Activated effector memory CD4-positive, alpha-beta T cell treated with Interleukin-2 at 50 U/mL for 16 hours (primary cell): ENCODE measurements around the gene TOP2A.

Experiments
- DNase-seq: peaks from one replicate; pipeline ENCODE4 v3.0.0-alpha.2; 2020

TOP2A gene

GRCh38 chr17:40417609-40418427 lies at the start of gene TOP2A:
Gene TOP2A, minus strand, starts transcription at chr17:40417896. Its CDS starts 105 bp downstream, at chr17:40417791.
- peak; percentile 94 for DNase-seq

DNA sequence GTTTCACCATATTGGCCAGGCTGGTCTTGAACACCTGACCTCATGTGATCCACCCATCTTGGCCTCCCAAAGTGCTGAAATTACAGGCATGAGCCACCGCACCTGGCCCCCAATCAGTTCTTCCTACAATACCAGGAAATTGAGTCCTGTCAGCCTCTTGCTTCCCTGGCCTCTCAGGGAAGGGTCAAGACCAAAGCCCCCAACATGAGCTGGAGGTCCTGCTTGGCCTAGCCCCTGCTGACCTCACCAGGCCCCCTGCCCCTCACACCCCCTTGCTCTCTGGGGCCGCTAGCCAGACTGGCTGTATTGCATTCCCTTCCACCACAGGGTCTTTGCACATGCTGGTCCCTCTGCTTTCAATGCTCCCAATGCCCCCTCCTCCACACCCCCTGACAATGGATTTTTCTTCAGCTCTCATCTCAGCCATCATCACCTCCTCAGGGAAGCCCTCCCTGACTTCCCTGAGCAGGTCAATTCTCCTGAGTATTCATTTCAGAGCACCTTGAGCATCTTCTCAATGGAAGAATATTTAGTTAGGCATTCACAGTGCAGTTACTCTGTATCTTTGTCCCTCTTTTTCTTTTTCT lies 49.7 kb upstream of the TOP2A start:
- no peak for DNase-seq

DNA sequence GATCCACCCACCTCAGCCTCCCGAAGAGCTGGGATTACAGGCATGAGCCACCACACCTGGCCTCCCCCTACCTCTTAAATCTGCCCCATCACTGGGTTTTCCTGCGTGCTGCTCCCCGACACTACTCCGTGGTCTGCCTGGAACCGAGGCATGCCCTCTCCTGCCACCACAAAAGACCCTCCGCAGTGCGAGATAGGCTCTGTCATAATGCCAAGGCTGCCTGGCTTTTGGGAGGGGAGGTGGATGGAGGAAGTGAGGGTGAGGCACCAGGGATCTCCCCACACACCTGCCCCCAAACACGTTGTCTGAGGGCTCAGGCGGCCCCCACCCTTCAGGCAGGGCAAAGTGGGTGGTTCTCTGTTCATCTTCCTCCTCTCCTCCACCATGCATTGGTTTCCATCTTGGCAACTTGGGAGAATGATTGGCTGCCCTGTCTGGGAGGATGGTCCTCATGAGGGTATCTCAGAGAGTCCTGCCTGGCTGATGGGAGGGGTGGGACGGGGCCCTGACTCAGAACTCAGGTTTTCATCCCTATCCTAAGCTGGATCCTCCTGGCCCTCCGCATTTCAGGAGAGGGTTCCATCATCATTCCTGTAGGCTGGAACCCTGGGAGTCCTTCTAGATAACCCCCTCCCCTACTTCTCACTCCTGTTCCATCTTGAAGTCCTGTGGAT lies 48.7 kb upstream of the TOP2A start:
- DNase-seq = no peak

- no peak for DNase-seq
These were observed 46.7 kb upstream of the TOP2A start for GRCh38 chr17:40464392-40464855.

DNA sequence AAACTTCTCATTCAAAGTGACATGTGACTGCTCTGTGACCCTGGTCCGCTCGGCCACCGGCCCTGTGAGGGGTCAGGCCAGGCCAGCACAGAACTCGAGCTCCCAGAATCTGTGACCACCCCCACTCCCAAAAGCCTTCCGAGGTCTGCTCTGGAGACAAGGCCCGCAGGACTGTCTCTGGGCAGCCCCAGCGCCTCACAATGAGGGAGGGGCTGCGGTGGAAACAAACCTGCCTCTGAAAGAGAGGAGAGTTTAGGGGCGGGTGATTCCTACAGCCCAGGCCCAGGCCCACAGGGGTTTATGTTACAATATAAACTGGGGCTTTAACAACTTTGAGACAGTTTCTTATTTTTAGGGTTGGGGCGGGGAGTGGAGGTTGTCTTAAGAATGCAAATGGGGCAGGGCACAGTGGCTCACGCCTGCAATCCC lies 45.4 kb upstream of the TOP2A start:
- DNase-seq = no peak

GRCh38 chr17:40462343-40463121 lies 44.8 kb upstream of the TOP2A start:
- DNase-seq = no peak

- DNase-seq = no peak
These were observed 44.1 kb upstream of the TOP2A start for GRCh38 chr17:40461732-40462342.

GRCh38 chr17:40460968-40461731 lies 43.5 kb upstream of the TOP2A start:
- no peak for DNase-seq

- DNase-seq = no peak
These were observed 42.9 kb upstream of the TOP2A start for GRCh38 chr17:40460604-40460967.

DNA sequence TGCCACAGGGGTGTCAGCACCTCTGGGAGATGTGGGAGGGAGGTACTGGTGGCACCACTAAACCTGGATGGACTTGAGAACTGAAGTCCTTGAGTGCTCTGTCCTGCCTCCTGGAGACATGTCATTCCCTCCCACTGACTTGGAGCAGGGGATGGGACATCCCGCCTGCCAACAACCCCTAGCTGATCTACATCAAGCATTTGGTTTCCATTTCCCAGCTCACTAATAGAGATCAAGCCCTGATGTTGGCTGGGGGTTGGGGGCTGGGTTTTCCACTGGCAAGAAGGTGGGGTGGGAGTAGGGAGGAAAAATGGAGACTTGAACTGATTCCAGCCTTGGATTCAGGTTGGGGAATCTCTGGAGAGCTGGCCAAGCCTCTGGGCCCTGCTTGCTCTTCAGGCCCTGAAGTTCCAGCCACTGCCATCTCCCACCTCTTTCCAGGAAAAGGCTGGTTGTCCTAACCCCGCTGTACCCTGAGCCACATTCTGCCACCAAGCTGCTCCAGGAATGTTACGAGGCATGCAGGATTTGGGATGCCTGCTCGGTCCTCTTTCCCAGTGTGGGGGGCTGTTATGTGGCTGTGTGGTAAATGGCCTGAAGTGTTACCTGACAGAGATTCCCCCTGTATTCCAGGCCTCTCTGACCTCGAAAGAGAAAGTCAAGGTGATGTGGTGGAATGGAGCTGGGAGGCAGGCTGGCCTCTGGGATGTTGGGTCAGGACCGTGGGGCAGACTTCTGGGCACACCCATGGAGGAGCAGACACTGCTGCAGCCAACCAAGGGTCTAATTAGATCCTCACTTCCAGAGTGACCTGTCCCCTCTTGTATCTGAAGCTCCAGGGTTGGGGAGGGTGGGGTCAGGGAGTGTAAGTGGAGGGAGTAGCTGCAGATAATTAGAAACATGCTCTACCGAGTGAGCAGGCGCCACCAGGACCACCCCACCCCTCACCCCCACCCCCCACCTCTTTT lies 42.2 kb upstream of the TOP2A start:
- DNase-seq = no peak

DNA sequence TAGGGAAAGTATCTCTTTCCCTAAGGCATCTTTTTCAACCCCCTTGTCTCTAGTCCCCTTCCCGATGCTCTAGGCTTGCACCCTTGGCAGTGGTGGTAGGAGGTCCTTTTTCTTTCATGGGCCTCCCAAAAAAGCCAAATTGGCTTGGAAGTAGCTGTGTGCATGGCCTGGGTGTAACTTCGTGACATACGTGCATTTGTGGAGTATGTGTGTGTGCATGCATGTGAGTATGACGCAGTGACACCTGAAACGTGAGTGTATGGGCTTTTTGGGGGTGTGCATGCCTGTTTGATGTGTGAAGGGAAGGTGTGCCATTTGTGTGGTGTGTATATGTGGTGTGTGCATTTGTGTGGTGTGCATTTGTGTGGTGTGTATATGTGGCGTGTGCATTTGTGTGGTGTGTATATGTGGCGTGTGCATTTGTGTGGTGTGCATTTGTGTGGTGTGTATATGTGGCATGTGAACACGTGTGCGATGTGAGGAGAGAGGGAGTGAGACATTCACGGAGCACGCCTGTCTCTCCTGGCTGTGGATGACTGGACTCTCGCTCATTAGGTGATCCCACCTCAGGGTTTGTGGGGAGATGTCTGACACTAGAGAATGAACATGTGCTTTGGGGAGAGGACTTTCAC lies 41.3 kb upstream of the TOP2A start:
- no peak for DNase-seq

DNA sequence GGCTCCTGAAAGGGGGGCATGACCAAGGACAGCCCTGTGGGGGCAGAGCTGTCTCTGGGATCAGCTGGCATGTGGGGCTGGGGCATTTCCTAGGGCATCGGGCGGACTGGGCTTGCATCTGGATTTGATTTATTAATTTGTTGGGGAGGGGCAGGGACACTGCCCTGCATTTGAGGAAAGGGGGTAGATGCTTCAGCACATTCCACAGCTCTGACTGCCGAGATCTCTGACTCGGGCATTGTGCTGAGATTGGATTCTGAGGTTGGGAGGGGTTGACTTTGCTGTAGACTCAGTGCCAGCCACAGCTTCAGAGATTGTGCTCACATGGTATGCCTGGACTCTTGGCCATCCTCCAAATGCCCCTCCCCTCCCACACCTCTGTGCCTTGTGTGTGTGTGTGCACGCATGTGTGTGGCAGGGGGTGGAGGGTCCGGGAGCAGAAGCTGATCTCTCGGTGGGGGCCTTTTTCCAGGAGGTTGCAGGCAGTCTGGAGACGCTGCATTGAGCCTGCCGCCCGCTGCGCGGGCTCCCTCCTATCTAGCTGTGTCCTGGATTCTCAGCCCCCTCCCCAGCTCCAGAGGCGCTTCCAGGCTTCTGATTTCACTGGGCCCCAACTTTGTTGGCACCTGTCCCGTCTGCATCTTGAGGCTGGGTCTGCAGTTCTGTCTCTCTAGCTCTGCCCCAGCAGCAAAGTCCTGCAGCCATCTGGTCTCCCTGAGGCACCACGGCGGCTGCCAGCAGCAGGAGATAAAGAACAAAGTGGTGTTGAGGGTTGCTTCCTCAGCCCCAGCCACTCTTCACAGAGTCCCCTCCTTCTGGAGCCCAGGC lies 40.5 kb upstream of the TOP2A start:
- DNase-seq = no peak

DNA sequence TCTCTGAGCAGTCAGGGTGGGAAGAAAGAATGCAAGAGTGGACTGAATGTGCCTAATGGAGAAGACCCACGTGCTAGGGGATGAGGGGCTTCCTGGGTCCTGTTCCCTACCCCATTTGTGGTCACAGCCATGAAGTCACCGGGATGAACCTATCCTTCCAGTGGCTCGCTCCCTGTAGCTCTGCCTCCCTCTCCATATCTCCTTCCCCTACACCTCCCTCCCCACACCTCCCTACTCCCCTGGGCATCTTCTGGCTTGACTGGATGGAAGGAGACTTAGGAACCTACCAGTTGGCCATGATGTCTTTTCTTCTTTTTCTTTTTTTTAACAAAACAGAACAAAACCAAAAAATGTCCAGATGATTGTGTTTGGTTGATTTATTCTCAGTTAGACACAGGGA lies 39.7 kb upstream of the TOP2A start:
- no peak for DNase-seq

GRCh38 chr17:40456396-40456951 lies 38.8 kb upstream of the TOP2A start:
- DNase-seq = no peak

- DNase-seq = no peak
These were observed 36.9 kb upstream of the TOP2A start for GRCh38 chr17:40454613-40454995.

DNA sequence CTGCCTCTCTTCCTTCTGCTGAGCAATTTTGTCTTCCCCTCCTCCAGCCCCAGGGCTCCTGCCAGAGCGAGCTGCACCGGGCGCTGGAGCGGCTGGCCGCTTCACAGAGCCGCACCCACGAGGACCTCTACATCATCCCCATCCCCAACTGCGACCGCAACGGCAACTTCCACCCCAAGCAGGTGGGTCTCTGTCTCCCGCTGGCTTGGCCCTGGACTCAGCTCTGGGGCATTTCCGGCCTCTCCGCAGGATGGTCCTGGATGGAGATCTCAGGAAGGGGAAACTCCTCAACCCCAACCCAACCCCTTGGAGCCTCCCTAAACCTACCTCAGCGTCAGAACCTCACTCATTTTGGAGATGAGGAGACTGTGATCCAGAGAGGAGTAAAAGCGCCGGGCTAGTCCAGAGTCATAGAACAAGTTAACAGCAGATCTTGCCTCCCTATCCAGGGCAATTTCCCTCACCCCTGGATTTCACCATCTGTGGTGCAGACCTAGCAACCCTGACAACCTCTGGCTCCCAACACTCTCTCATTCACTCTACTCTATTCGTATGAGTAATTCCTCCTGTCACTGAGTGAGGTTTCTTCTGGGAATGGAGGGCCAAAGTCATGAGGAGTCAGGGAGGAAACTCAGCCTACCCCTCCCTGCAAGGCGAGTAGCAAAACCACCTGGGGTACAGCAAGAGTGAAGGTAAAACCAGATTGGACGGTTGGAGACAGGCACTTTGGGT lies 36.4 kb upstream of the TOP2A start:
- no peak for DNase-seq

- DNase-seq = no peak
These were observed 35.3 kb upstream of the TOP2A start for GRCh38 chr17:40452921-40453378.

GRCh38 chr17:40452216-40452787 lies 34.6 kb upstream of the TOP2A start:
- no peak for DNase-seq
